ENCODE results near the gene USP25. TPM values are rescaled to one million over a fixed set of nuclear protein-coding genes. Genes with fewer than 3 reads are reported as not detected.

USP25 gene, protein sequence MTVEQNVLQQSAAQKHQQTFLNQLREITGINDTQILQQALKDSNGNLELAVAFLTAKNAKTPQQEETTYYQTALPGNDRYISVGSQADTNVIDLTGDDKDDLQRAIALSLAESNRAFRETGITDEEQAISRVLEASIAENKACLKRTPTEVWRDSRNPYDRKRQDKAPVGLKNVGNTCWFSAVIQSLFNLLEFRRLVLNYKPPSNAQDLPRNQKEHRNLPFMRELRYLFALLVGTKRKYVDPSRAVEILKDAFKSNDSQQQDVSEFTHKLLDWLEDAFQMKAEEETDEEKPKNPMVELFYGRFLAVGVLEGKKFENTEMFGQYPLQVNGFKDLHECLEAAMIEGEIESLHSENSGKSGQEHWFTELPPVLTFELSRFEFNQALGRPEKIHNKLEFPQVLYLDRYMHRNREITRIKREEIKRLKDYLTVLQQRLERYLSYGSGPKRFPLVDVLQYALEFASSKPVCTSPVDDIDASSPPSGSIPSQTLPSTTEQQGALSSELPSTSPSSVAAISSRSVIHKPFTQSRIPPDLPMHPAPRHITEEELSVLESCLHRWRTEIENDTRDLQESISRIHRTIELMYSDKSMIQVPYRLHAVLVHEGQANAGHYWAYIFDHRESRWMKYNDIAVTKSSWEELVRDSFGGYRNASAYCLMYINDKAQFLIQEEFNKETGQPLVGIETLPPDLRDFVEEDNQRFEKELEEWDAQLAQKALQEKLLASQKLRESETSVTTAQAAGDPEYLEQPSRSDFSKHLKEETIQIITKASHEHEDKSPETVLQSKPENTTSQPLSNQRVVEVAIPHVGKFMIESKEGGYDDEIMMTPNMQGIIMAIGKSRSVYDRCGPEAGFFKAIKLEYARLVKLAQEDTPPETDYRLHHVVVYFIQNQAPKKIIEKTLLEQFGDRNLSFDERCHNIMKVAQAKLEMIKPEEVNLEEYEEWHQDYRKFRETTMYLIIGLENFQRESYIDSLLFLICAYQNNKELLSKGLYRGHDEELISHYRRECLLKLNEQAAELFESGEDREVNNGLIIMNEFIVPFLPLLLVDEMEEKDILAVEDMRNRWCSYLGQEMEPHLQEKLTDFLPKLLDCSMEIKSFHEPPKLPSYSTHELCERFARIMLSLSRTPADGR
- total RNA-seq (2021) (26.0 and 30.9 TPM in 2 replicates), Bru-seq, nascent RNA (percentile 89 among the genes with signal in this experiment), BruChase-seq, experiment 1, labeled RNA remaining after a 2-hour chase (percentile 86 among the genes with signal in this experiment), BruChase-seq, experiment 2, labeled RNA remaining after a 6-hour chase (percentile 64 among the genes with signal in this experiment)
- long read RNA-seq, transcript USP25-201 (24 exons, 3,973 nt) = major isoform, 13 of 22 reads
- long read RNA-seq, partial matches to known transcripts = 5 of 22 reads
- long read RNA-seq, other reads (novel, unspliced or antisense) = 3 of 22 reads

DNA sequence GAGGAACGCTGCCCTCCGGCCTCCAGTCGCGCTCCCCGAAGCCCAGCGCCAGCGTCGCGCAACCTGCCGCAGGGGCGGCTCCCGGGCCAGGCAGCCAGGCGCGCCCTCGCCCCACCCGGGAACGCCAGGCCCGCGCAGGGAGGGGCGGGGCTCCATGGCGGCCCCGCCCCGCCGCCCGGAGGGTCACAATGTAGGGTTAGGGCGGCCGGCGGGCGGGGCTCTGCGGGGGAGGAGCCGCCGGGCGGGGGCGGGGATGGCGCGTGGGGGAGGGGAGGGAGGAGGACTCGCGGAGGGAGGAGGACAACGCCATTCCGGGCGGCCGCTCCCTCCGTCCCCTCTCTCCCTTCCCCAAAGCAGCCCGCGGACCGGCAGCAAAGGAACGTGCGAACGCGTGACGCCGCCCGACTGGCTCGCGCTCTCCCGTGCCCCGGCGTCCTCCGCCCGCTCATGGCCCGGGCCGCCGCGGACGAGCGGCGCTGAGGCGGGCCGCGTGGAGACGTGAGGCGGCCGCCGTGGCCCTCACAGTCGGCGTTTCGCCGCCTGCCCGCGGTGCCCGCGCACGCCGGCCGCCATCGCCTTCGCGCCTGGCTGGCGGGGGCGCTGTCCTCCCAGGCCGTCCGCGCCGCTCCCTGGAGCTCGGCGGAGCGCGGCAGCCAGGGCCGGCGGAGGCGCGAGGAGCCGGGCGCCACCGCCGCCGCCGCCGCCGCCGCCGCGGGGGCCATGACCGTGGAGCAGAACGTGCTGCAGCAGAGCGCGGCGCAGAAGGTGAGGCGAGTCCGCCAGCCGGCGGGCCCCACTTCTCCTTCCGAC is at the start of gene USP25:
Gene USP25, plus strand, starts transcription at position 309 of the 810 bp plus-strand sequence. Its CDS starts 412 bp downstream, at position 721.
- H3K4me1 ChIP-seq (replicated peaks; ENCODE audit: insufficient read depth) = peaks cover 16% of the 10 kb centered on the region; the same call in 1 of the 2 replicates
- peak; percentile 64 to 83 for DNase-seq
- CTCF ChIA-PET = no interaction called here
- peak within 1 kb of the TSS; percentile 79 for H3K4me3 ChIP-seq
- no peaks in the 10 kb centered on the region for H4K20me1 ChIP-seq (ENCODE audit: insufficient read depth)
- H3K36me3 ChIP-seq (ENCODE audit: low read depth) = no peaks in the 10 kb centered on the region
- no peaks in the 10 kb centered on the region for H3K9me2 ChIP-seq (ENCODE audit: insufficient read depth)
- H3K9me3 ChIP-seq (ENCODE audit: insufficient read depth, low read depth) = no peaks in the 10 kb centered on the region
- H3K27ac ChIP-seq = peak within 1 kb of the TSS; percentile 68
- POLR2A ChIA-PET (ENCODE audit: unreplicated experiment) = interaction anchor here (0.6 kb wide), 1 partner anchor 850 kb away, joined by 3 read pairs; no protein-coding TSS in a partner anchor
- intact Hi-C loops (cut with micrococcal nuclease; ENCODE audit: unreplicated experiment) = loop anchor here (1.0 to 5.0 kb wide), 3 partner anchors 24 to 128 kb away; no protein-coding TSS in a partner anchor
- H2AFZ ChIP-seq = peak within 1 kb of the TSS; percentile 81
- H3F3A ChIP-seq (ENCODE audit: insufficient read depth, low read depth) = peaks cover 3% of the 10 kb centered on the region; the same call in 1 of the 2 replicates
- TF ChIP-seq, protein P1, sequence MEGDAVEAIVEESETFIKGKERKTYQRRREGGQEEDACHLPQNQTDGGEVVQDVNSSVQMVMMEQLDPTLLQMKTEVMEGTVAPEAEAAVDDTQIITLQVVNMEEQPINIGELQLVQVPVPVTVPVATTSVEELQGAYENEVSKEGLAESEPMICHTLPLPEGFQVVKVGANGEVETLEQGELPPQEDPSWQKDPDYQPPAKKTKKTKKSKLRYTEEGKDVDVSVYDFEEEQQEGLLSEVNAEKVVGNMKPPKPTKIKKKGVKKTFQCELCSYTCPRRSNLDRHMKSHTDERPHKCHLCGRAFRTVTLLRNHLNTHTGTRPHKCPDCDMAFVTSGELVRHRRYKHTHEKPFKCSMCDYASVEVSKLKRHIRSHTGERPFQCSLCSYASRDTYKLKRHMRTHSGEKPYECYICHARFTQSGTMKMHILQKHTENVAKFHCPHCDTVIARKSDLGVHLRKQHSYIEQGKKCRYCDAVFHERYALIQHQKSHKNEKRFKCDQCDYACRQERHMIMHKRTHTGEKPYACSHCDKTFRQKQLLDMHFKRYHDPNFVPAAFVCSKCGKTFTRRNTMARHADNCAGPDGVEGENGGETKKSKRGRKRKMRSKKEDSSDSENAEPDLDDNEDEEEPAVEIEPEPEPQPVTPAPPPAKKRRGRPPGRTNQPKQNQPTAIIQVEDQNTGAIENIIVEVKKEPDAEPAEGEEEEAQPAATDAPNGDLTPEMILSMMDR (conservative IDR thresholded peaks at IDR 0.05) = no peak
- no peak for TF ChIP-seq EZH2 (IDR thresholded peaks at IDR 0.05; ENCODE audit: low read depth)
- H3K27me3 ChIP-seq (ENCODE audit: insufficient read depth, low read depth) = no peaks in the 10 kb centered on the region
- BruUV-seq (replicated peaks) = no TSS peak
- peaks cover 46% of the 10 kb centered on the region for H3K79me2 ChIP-seq (ENCODE audit: low read depth)
- H3K4me2 ChIP-seq = peak within 1 kb of the TSS; percentile 91

DNA sequence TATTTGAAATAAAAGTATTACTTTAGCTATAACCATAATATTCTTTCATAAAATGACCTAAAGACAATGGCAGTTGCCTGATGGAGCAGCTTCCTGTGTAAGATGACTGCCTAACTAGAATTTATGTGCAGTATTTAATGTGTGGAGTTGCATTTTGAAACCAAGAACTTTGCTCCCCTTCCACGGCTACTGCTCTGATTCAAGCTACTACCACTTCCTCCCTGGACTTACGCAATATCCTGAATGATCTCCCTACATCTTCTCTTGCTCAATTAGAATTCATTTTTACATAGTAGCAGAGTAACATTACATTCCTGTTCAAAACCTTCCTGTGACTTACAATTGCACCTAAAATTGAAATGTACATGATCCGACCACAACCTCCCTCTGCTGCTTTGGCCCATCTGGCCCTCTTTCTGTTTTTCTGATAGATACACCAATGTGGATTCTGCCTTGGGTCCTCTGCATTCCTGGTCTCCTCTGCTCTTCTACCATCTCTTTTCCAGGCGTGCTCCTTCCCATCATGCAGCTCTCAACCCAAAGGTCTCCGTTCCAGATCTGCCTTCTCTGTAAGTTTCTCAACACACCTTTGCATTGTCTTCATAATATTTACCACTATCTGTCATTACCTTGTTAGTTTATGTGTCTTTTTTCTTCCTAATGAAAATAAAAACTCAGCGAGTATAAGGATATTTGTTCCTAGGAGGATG is 47.4 kb upstream of the USP25 start:
- H3K27me3 ChIP-seq (ENCODE audit: insufficient read depth, low read depth) = no peaks in the 10 kb centered on the region
- H3F3A ChIP-seq (ENCODE audit: insufficient read depth, low read depth) = no peaks in the 10 kb centered on the region
- CTCF ChIA-PET = interaction anchor here (0.5 kb wide), 1 partner anchor 1714 kb away, joined by 3 read pairs; no protein-coding TSS in a partner anchor
- H3K9me3 ChIP-seq (ENCODE audit: insufficient read depth, low read depth) = peaks cover 7% of the 10 kb centered on the region
- no TSS peak for BruUV-seq (replicated peaks)
- peak overlapping the region; percentile 43 for H2AFZ ChIP-seq
- intact Hi-C loops (cut with micrococcal nuclease; ENCODE audit: unreplicated experiment) = no loop called here
- no peak overlapping the region for H3K4me3 ChIP-seq
- H3K9me2 ChIP-seq (ENCODE audit: insufficient read depth) = no peaks in the 10 kb centered on the region
- no peak overlapping the region for H3K27ac ChIP-seq
- DNase-seq = no peak
- no peaks in the 10 kb centered on the region for H4K20me1 ChIP-seq (ENCODE audit: insufficient read depth)
- H3K36me3 ChIP-seq (ENCODE audit: low read depth) = no peaks in the 10 kb centered on the region
- POLR2A ChIA-PET (ENCODE audit: unreplicated experiment) = no interaction called here
- H3K4me1 ChIP-seq (replicated peaks; ENCODE audit: insufficient read depth) = peaks cover 15% of the 10 kb centered on the region
- peak overlapping the region; percentile 10; the same call in 1 of the 2 replicates for H3K4me2 ChIP-seq
- TF ChIP-seq, protein P1 (conservative IDR thresholded peaks at IDR 0.05) = no peak
- TF ChIP-seq EZH2 (IDR thresholded peaks at IDR 0.05; ENCODE audit: low read depth) = no peak
- H3K79me2 ChIP-seq (ENCODE audit: low read depth) = no peaks in the 10 kb centered on the region

Measured in PC-9 (cell line).